A549 (cell line): Measurements from ENCODE around the gene PKDREJ. TPM values are rescaled to one million over a fixed set of nuclear protein-coding genes. Genes with fewer than 3 reads are reported as not detected.

Experiments
- ATAC-seq, 2 experiments: fragments of 200-7000 bp in 1 of 2; fragments of >200 bp in 1 of 2; cut with Nextera tagmentation in 1 of 2; cut with Tn5 transposase in 1 of 2; 3 replicates each; pipeline versions ENCODE4 v1.8.0 to v1.9.1; 2018 to 2020; ENCODE audit warnings: mild to moderate bottlenecking in 1 of 2, moderate library complexity in 1 of 2
- CTCF ChIA-PET: fragments of 300-600 bp; sonication (Branson Sonifier 250); formaldehyde crosslinking; extraction: SDS; loops from one replicate; lab custom pipeline; 2021; ENCODE audit warnings: antibody characterized with exemption, inconsistent platforms; lab: Yijun Ruan, JAX
- POLR2A ChIA-PET: fragments of 350-600 bp; formaldehyde crosslinking; extraction: SDS; loops from one replicate; lab custom pipeline; 2021; ENCODE audit warnings: antibody characterized with exemption, inconsistent platforms; lab: Yijun Ruan, JAX
- DNase-seq, 2 experiments: peaks; one replicate each; pipeline versions ENCODE4 v3.0.0 to v3.0.0-alpha.2; 2011 to 2016; ENCODE audit warnings: low read depth in 1 of 2, low spot score in 1 of 2
- FAIRE-seq: peaks from 2 replicates; lab custom pipeline; 2011; peaks lifted over from hg19 to GRCh38; lab: Jason Lieb, UNC
- H3K27ac ChIP-seq, 2 experiments: fragments of >200 bp; sonication (Bioruptor Twin); formaldehyde crosslinking; 3 replicates each; pipeline ENCODE4 v1.5.1; 2016 to 2017
- H3K4me1 ChIP-seq: fragments of >200 bp; sonication (Bioruptor Twin); formaldehyde crosslinking; 3 replicates; pipeline ENCODE4 v1.6.1; 2016
- H3K4me2 ChIP-seq: fragments of >200 bp; sonication (Bioruptor Twin); formaldehyde crosslinking; 3 replicates; pipeline ENCODE4 v1.6.1; 2016
- H3K4me3 ChIP-seq: fragments of >200 bp; sonication (Bioruptor Twin); formaldehyde crosslinking; 3 replicates; pipeline ENCODE4 v1.5.1; 2016
- H3K9me3 ChIP-seq: fragments of >200 bp; sonication (Bioruptor Twin); formaldehyde crosslinking; 3 replicates; pipeline ENCODE4 v1.6.1; 2016
- CBX2 ChIP-seq: fragments of 200-600 bp; sonication (generic); IDR thresholded peaks from 2 replicates; pipeline ENCODE4 v1.6.1; 2016; ENCODE audit warnings: low read depth, mild to moderate bottlenecking, borderline replicate concordance
- CEBPB ChIP-seq, 2 experiments: fragments of >200 bp in 1 of 2; sonication (Bioruptor Twin) in 1 of 2; formaldehyde crosslinking in 1 of 2; IDR thresholded peaks; 2 replicates each; pipeline ENCODE4 v1.6.1; 2012 to 2016
- CHD2 ChIP-seq: fragments of 150-350 bp; IDR thresholded peaks from 2 replicates; pipeline ENCODE4 v1.6.1; 2014; ENCODE audit warnings: low read length; ENCODE audit not compliant: partially characterized antibody
- CHD4 ChIP-seq: fragments of 200-600 bp; sonication (generic); IDR thresholded peaks from 2 replicates; pipeline ENCODE4 v1.6.1; 2016; ENCODE audit warnings: antibody characterized with exemption, mild to moderate bottlenecking, borderline replicate concordance
- FOSB ChIP-seq: fragments of 250-450 bp; sonication (Bioruptor Pico); IDR thresholded peaks from 2 replicates; pipeline ENCODE4 v1.5.0; 2020; ENCODE audit warnings: mild to moderate bottlenecking, moderate library complexity
- GATA3 ChIP-seq: IDR thresholded peaks from 2 replicates; pipeline ENCODE4 v1.6.1; 2012; ENCODE audit warnings: borderline replicate concordance
- HDAC2 ChIP-seq: fragments of 200-600 bp; sonication (generic); IDR thresholded peaks from 2 replicates; pipeline ENCODE4 v1.6.1; 2016
- HEYL ChIP-seq: fragments of 250-450 bp; sonication (Bioruptor Pico); IDR thresholded peaks from 2 replicates; pipeline ENCODE4 v1.8.0; 2021; ENCODE audit warnings: mild to moderate bottlenecking, moderate library complexity
- HOXB13 ChIP-seq: fragments of 250-450 bp; sonication (Bioruptor Pico); IDR thresholded peaks from 2 replicates; pipeline ENCODE4 v1.5.0; 2020; ENCODE audit warnings: low read depth, mild to moderate bottlenecking, moderate library complexity
- JUN ChIP-seq, 2 experiments: fragments of >200 bp; sonication (Bioruptor Twin); formaldehyde crosslinking; IDR thresholded peaks; 2 replicates in 1 of 2; 3 replicates in 1 of 2; pipeline ENCODE4 v1.6.1; 2016 to 2017
- JUNB ChIP-seq: fragments of >200 bp; sonication (Bioruptor Twin); formaldehyde crosslinking; IDR thresholded peaks from 2 replicates; pipeline ENCODE4 v1.6.1; 2016
- KDM5A ChIP-seq: fragments of 200-600 bp; sonication (generic); IDR thresholded peaks from 2 replicates; pipeline ENCODE4 v1.6.1; 2016; ENCODE audit warnings: antibody characterized with exemption, mild to moderate bottlenecking
- MAZ ChIP-seq: fragments of 150-350 bp; IDR thresholded peaks from 2 replicates; pipeline ENCODE4 v1.6.1; 2014; ENCODE audit warnings: antibody characterized with exemption, low read depth, low read length, borderline replicate concordance
- MYC ChIP-seq: IDR thresholded peaks from 2 replicates; pipeline ENCODE4 v1.6.1; 2012; ENCODE audit warnings: mild to moderate bottlenecking, inconsistent platforms, low read length, improper control_type of control experiment, borderline replicate concordance
- NFE2L2 ChIP-seq: fragments of 150-350 bp; conservative IDR thresholded peaks from 2 replicates; pipeline ENCODE4 v1.6.1; 2014; ENCODE audit warnings: low read length
- NPAS2 ChIP-seq: fragments of 250-450 bp; sonication (Bioruptor Pico); IDR thresholded peaks from 2 replicates; pipeline ENCODE4 v1.8.0; 2022; ENCODE audit warnings: mild to moderate bottlenecking, moderate library complexity, borderline replicate concordance
- NR3C1 ChIP-seq: fragments of >200 bp; sonication (Bioruptor Twin); formaldehyde crosslinking; IDR thresholded peaks from 3 replicates; pipeline ENCODE4 v1.6.1; 2017
- POLR2AphosphoS2 ChIP-seq: conservative IDR thresholded peaks from 2 replicates; pipeline ENCODE4 v1.6.1; 2012; ENCODE audit warnings: low read length, improper control_type of control experiment, inconsistent platforms
- RAD21 ChIP-seq, 2 experiments: fragments of >200 bp in 1 of 2; sonication (Bioruptor Twin) in 1 of 2; formaldehyde crosslinking in 1 of 2; IDR thresholded peaks in 1 of 2; conservative IDR thresholded peaks in 1 of 2; 2 replicates in 1 of 2; 3 replicates in 1 of 2; pipeline ENCODE4 v1.6.1; 2012 to 2018; ENCODE audit warnings: inconsistent platforms in 1 of 2
- RARB ChIP-seq: fragments of 250-450 bp; sonication (Bioruptor Pico); IDR thresholded peaks from 2 replicates; pipeline ENCODE4 v1.8.0; 2021; ENCODE audit warnings: mild to moderate bottlenecking, moderate library complexity
- RNF2 ChIP-seq: fragments of 200-600 bp; sonication (generic); IDR thresholded peaks from 2 replicates; pipeline ENCODE4 v1.6.1; 2016; ENCODE audit warnings: low read depth, mild to moderate bottlenecking, antibody characterized with exemption, moderate library complexity, borderline replicate concordance
- SMC3 ChIP-seq: fragments of >200 bp; sonication (Bioruptor Twin); formaldehyde crosslinking; IDR thresholded peaks from 3 replicates; pipeline ENCODE4 v1.6.1; 2018; ENCODE audit warnings: inconsistent platforms
- ZSCAN20 ChIP-seq: fragments of 250-450 bp; sonication (Bioruptor Pico); IDR thresholded peaks from 2 replicates; pipeline ENCODE4 v1.8.0; 2022; ENCODE audit warnings: mild to moderate bottlenecking, moderate library complexity
- WGBS: methylation state at CpG from one replicate; pipeline ENCODE4 v1.1.6; 2017; ENCODE audit errors: missing lambda C conversion rate; 5-methylcytosine and 5-hydroxymethylcytosine counted together
- polyA plus RNA-seq, 4 experiments: library from polyadenylated mRNA; depleted of rRNA in 3 of 4; stranded (reverse); fragments of >200 nt; fragmentation: RNase III in 1 of 4; extraction: RNeasy Plus Mini Kit Qiagen cat#74134 plus additional on column Dnase treatment in 1 of 4; gene quantifications; 2 replicates in 3 of 4; 3 replicates in 1 of 4; pipeline ENCODE4 v1.2.3, GENCODE V29; 2011 to 2017
- TF ChIP-seq, protein P1 (sequence below): fragments of >200 bp; sonication (Bioruptor Twin); formaldehyde crosslinking; IDR thresholded peaks from 3 replicates; pipeline ENCODE4 v1.6.1; 2016
- TF ChIP-seq, protein P2 (sequence below): fragments of 150-350 bp; IDR thresholded peaks from 2 replicates; pipeline ENCODE4 v1.6.1; 2014; ENCODE audit warnings: low read depth, mild to moderate bottlenecking, low read length
- TF ChIP-seq, protein P3 (sequence below): IDR thresholded peaks from 2 replicates; pipeline ENCODE4 v1.6.1; 2012; ENCODE audit warnings: low read depth, borderline replicate concordance
- TF ChIP-seq, protein P4 (sequence below): fragments of 450-650 bp; IDR thresholded peaks from 2 replicates; pipeline ENCODE4 v1.6.1; 2014; ENCODE audit warnings: antibody characterized with exemption
- TF ChIP-seq, protein P5 (sequence below): fragments of >200 bp; sonication (Bioruptor Twin); formaldehyde crosslinking; IDR thresholded peaks from 2 replicates; pipeline ENCODE4 v1.6.1; 2016

Gene PKDREJ
- polyA plus RNA-seq, 2 of the 4 experiments (the other 2 are of a cell fraction): not detected

DNA sequence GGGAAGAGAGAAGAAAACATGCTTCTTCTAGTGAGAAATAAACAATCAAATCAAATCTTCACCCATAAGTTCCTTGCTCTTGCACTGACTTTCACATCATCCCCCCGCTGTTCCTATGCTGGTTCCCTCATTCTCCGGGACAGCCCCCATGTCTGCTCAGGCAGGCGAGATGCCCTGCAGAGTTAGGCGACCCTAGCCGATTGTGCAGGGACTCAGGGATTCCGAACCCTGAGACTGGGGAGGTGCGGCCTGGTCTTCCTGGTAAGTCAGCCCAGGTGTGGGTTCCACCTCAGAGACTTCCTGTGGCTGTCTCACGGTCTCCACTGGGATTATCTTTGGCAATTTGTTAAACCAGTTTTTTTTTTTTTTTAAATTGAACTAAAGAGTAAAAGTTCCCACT lies 11.2 kb upstream of the PKDREJ start:
- H3K4me2 ChIP-seq: no peak overlapping the region
- peaks cover under 1% of the 10 kb centered on the region; the same call in 1 of the 3 replicates for H3K4me1 ChIP-seq
- no peak for DNase-seq
- WGBS: 91% methylated on average over 8 of the region's 8 CpGs
- TF ChIP-seq, protein P1, sequence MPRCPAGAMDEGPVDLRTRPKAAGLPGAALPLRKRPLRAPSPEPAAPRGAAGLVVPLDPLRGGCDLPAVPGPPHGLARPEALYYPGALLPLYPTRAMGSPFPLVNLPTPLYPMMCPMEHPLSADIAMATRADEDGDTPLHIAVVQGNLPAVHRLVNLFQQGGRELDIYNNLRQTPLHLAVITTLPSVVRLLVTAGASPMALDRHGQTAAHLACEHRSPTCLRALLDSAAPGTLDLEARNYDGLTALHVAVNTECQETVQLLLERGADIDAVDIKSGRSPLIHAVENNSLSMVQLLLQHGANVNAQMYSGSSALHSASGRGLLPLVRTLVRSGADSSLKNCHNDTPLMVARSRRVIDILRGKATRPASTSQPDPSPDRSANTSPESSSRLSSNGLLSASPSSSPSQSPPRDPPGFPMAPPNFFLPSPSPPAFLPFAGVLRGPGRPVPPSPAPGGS: no peak
- TF ChIP-seq GATA3 (no peak), CEBPB (IDR thresholded peaks at IDR 0.05) (no peak), JUN (IDR thresholded peaks at IDR 0.05) (no peak), NR3C1 (no peak), FOSB (no peak), RNF2 (no peak), CBX2 (no peak), HOXB13 (CRISPR knock-in tag) (no peak), KDM5A (no peak), NPAS2 (no peak), HDAC2 (no peak), SMC3 (no peak), CHD2 (no peak), CHD4 (no peak), RARB (no peak)
- TF ChIP-seq, protein P2, sequence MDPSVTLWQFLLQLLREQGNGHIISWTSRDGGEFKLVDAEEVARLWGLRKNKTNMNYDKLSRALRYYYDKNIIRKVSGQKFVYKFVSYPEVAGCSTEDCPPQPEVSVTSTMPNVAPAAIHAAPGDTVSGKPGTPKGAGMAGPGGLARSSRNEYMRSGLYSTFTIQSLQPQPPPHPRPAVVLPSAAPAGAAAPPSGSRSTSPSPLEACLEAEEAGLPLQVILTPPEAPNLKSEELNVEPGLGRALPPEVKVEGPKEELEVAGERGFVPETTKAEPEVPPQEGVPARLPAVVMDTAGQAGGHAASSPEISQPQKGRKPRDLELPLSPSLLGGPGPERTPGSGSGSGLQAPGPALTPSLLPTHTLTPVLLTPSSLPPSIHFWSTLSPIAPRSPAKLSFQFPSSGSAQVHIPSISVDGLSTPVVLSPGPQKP: no peak
- TF ChIP-seq, protein P3, sequence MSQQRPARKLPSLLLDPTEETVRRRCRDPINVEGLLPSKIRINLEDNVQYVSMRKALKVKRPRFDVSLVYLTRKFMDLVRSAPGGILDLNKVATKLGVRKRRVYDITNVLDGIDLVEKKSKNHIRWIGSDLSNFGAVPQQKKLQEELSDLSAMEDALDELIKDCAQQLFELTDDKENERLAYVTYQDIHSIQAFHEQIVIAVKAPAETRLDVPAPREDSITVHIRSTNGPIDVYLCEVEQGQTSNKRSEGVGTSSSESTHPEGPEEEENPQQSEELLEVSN: no peak
- CTCF ChIA-PET: no interaction called here
- FAIRE-seq: no peak
- H3K4me3 ChIP-seq: no peak overlapping the region
- H3K9me3 ChIP-seq: no peaks in the 10 kb centered on the region
- H3K27ac ChIP-seq: no peak overlapping the region
- ATAC-seq: no peak
- POLR2A ChIA-PET: no interaction called here

DNA sequence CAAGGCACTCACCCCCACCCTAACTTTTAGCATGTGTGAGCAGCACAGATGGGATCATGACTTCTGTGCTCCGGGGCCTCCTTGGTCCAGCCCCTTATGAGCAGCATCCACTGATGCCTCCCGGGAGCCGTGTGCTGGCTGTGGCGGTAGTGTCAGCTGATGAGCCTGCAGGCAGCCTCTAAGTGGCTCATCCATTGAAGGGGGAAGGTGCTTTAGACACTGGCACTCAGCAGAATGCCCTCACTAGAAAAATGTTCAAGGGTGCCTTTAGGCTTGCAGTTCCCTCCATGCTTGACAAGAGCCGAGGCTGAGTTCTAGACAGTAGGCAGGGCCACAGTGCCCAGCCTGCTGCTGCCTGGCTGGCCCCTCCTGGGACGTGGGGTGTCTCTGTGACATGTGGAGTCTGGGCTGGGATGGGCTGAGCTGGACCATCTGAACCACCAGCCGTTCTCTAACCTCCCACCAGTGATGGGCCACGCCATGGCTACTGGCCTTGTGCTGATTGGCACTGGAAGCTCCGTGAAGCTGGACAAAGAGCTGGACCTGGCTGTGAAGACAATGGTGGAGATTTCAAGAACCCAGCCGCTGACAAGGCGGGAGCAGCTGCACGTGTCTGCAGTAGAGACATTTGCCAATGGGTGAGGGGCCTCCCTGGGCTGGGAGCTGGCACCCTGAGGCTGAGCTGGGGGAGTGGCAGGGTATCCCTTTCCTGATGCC lies 10.4 kb upstream of the PKDREJ start:
- H3K4me3 ChIP-seq: no peak overlapping the region
- POLR2A ChIA-PET: no interaction called here
- no peak overlapping the region for H3K27ac ChIP-seq
- 96% methylated on average over 8 of the region's 12 CpGs for WGBS
- no peak for TF ChIP-seq FOSB
- TF ChIP-seq, protein P4, sequence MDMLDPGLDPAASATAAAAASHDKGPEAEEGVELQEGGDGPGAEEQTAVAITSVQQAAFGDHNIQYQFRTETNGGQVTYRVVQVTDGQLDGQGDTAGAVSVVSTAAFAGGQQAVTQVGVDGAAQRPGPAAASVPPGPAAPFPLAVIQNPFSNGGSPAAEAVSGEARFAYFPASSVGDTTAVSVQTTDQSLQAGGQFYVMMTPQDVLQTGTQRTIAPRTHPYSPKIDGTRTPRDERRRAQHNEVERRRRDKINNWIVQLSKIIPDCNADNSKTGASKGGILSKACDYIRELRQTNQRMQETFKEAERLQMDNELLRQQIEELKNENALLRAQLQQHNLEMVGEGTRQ: no peak
- no peak for TF ChIP-seq JUNB
- TF ChIP-seq HEYL (CRISPR knock-in tag): no peak
- no peak for TF ChIP-seq MYC
- no peak for TF ChIP-seq NPAS2
- TF ChIP-seq, protein P2: no peak
- TF ChIP-seq RAD21 (conservative IDR thresholded peaks at IDR 0.05 in 1 of 2, IDR thresholded peaks at IDR 0.05 in 1 of 2): no peak
- TF ChIP-seq MAZ: no peak
- TF ChIP-seq, protein P5, sequence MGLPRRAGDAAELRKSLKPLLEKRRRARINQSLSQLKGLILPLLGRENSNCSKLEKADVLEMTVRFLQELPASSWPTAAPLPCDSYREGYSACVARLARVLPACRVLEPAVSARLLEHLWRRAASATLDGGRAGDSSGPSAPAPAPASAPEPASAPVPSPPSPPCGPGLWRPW: no peak
- TF ChIP-seq CHD4: no peak
- no peak for TF ChIP-seq NFE2L2
- no peak for TF ChIP-seq POLR2AphosphoS2
- no peak for TF ChIP-seq ZSCAN20
- no peaks in the 10 kb centered on the region for H3K9me3 ChIP-seq
- no peak overlapping the region for H3K4me2 ChIP-seq
- no peak for DNase-seq
- CTCF ChIA-PET: interaction anchor here (0.6 kb wide), 1 partner anchor 10 kb away, joined by 3 read pairs; no protein-coding TSS in a partner anchor
- peaks cover 9% of the 10 kb centered on the region; the same call in 1 of the 3 replicates for H3K4me1 ChIP-seq
- ATAC-seq: no peak; a peak in 1 of 6 replicates
- no peak for FAIRE-seq
